ENCODE measurements around the gene CDH4.

Gene CDH4

GRCh38 chr20:61678437-61678836 is 426.4 kb downstream of the CDH4 start:
- Histone ChIP-seq H3K9me3 (ENCODE audit: control insufficient read depth, insufficient read depth, low read length) (no peaks in the 10 kb centered on the region), H3K4me3 (ENCODE audit: low read depth, low read length) (no peak overlapping the region), H3K27me3 (ENCODE audit: control insufficient read depth, insufficient read depth, low read length) (no peaks in the 10 kb centered on the region), H3K36me3 (ENCODE audit: control insufficient read depth, insufficient read depth, low read length) (no peaks in the 10 kb centered on the region), H3K9ac (ENCODE audit: low read depth, low read length) (no peak overlapping the region), H3K4me1 (ENCODE audit: control insufficient read depth, insufficient read depth, low read length) (peaks cover 2% of the 10 kb centered on the region)

GRCh38 chr20:61679473-61679872 is 427.4 kb downstream of the CDH4 start:
- Histone ChIP-seq H3K9me3 (ENCODE audit: control insufficient read depth, insufficient read depth, low read length) (no peaks in the 10 kb centered on the region), H3K4me3 (ENCODE audit: low read depth, low read length) (no peak overlapping the region), H3K27me3 (ENCODE audit: control insufficient read depth, insufficient read depth, low read length) (no peaks in the 10 kb centered on the region), H3K36me3 (ENCODE audit: control insufficient read depth, insufficient read depth, low read length) (no peaks in the 10 kb centered on the region), H3K4me1 (ENCODE audit: control insufficient read depth, insufficient read depth, low read length) (peaks cover 2% of the 10 kb centered on the region), H3K9ac (ENCODE audit: low read depth, low read length) (no peak overlapping the region)

GRCh38 chr20:61680096-61680495 is 428.0 kb downstream of the CDH4 start:
- no peaks in the 10 kb centered on the region for H3K27me3 ChIP-seq (ENCODE audit: control insufficient read depth, insufficient read depth, low read length)
- no peak overlapping the region for H3K4me3 ChIP-seq (ENCODE audit: low read depth, low read length)
- no peaks in the 10 kb centered on the region for H3K36me3 ChIP-seq (ENCODE audit: control insufficient read depth, insufficient read depth, low read length)
- peaks cover 2% of the 10 kb centered on the region for H3K4me1 ChIP-seq (ENCODE audit: control insufficient read depth, insufficient read depth, low read length)
- H3K9me3 ChIP-seq (ENCODE audit: control insufficient read depth, insufficient read depth, low read length), result no peaks in the 10 kb centered on the region
- H3K9ac ChIP-seq (ENCODE audit: low read depth, low read length), result no peak overlapping the region

- Histone ChIP-seq H3K27me3 (ENCODE audit: control insufficient read depth, insufficient read depth, low read length) (no peaks in the 10 kb centered on the region), H3K4me3 (ENCODE audit: low read depth, low read length) (no peak overlapping the region), H3K4me1 (ENCODE audit: control insufficient read depth, insufficient read depth, low read length) (no peaks in the 10 kb centered on the region), H3K9ac (ENCODE audit: low read depth, low read length) (no peak overlapping the region), H3K9me3 (ENCODE audit: control insufficient read depth, insufficient read depth, low read length) (no peaks in the 10 kb centered on the region), H3K36me3 (ENCODE audit: control insufficient read depth, insufficient read depth, low read length) (no peaks in the 10 kb centered on the region)
Observed at GRCh38 chr20:61682114-61682995, 430.3 kb downstream of the CDH4 start.

GRCh38 chr20:61682996-61683681 is 431.1 kb downstream of the CDH4 start:
- Histone ChIP-seq H3K4me3 (ENCODE audit: low read depth, low read length) (no peak overlapping the region), H3K9me3 (ENCODE audit: control insufficient read depth, insufficient read depth, low read length) (no peaks in the 10 kb centered on the region), H3K4me1 (ENCODE audit: control insufficient read depth, insufficient read depth, low read length) (no peaks in the 10 kb centered on the region), H3K36me3 (ENCODE audit: control insufficient read depth, insufficient read depth, low read length) (no peaks in the 10 kb centered on the region), H3K9ac (ENCODE audit: low read depth, low read length) (no peak overlapping the region), H3K27me3 (ENCODE audit: control insufficient read depth, insufficient read depth, low read length) (no peaks in the 10 kb centered on the region)

GRCh38 chr20:61683721-61684120 is 431.7 kb downstream of the CDH4 start:
- H3K9ac ChIP-seq (ENCODE audit: low read depth, low read length), result no peak overlapping the region
- no peaks in the 10 kb centered on the region for H3K27me3 ChIP-seq (ENCODE audit: control insufficient read depth, insufficient read depth, low read length)
- H3K9me3 ChIP-seq (ENCODE audit: control insufficient read depth, insufficient read depth, low read length), result no peaks in the 10 kb centered on the region
- H3K4me3 ChIP-seq (ENCODE audit: low read depth, low read length), result no peak overlapping the region
- no peaks in the 10 kb centered on the region for H3K36me3 ChIP-seq (ENCODE audit: control insufficient read depth, insufficient read depth, low read length)
- no peaks in the 10 kb centered on the region for H3K4me1 ChIP-seq (ENCODE audit: control insufficient read depth, insufficient read depth, low read length)

GRCh38 chr20:61684136-61684535 is 432.1 kb downstream of the CDH4 start:
- no peaks in the 10 kb centered on the region for H3K4me1 ChIP-seq (ENCODE audit: control insufficient read depth, insufficient read depth, low read length)
- H3K27me3 ChIP-seq (ENCODE audit: control insufficient read depth, insufficient read depth, low read length), result no peaks in the 10 kb centered on the region

GRCh38 chr20:61684583-61685235 is 432.6 kb downstream of the CDH4 start:
- H3K36me3 ChIP-seq (ENCODE audit: control insufficient read depth, insufficient read depth, low read length), result no peaks in the 10 kb centered on the region
- H3K27me3 ChIP-seq (ENCODE audit: control insufficient read depth, insufficient read depth, low read length), result no peaks in the 10 kb centered on the region
- H3K4me1 ChIP-seq (ENCODE audit: control insufficient read depth, insufficient read depth, low read length), result no peaks in the 10 kb centered on the region

More at GRCh38 chr20:61684136-61684535, 432.1 kb downstream of the CDH4 start:
- no peaks in the 10 kb centered on the region for H3K36me3 ChIP-seq (ENCODE audit: control insufficient read depth, insufficient read depth, low read length)
- H3K4me3 ChIP-seq (ENCODE audit: low read depth, low read length), result no peak overlapping the region
- H3K9me3 ChIP-seq (ENCODE audit: control insufficient read depth, insufficient read depth, low read length), result no peaks in the 10 kb centered on the region
- H3K9ac ChIP-seq (ENCODE audit: low read depth, low read length), result no peak overlapping the region

GRCh38 chr20:61685462-61685861 is 433.4 kb downstream of the CDH4 start:
- H3K4me3 ChIP-seq (ENCODE audit: low read depth, low read length), result no peak overlapping the region
- no peaks in the 10 kb centered on the region for H3K4me1 ChIP-seq (ENCODE audit: control insufficient read depth, insufficient read depth, low read length)
- no peak overlapping the region for H3K9ac ChIP-seq (ENCODE audit: low read depth, low read length)
- H3K27me3 ChIP-seq (ENCODE audit: control insufficient read depth, insufficient read depth, low read length), result no peaks in the 10 kb centered on the region
- H3K9me3 ChIP-seq (ENCODE audit: control insufficient read depth, insufficient read depth, low read length), result no peaks in the 10 kb centered on the region
- no peaks in the 10 kb centered on the region for H3K36me3 ChIP-seq (ENCODE audit: control insufficient read depth, insufficient read depth, low read length)

More at GRCh38 chr20:61684583-61685235, 432.6 kb downstream of the CDH4 start:
- Histone ChIP-seq H3K4me3 (ENCODE audit: low read depth, low read length) (no peak overlapping the region), H3K9ac (ENCODE audit: low read depth, low read length) (no peak overlapping the region), H3K9me3 (ENCODE audit: control insufficient read depth, insufficient read depth, low read length) (no peaks in the 10 kb centered on the region)

- no peak overlapping the region for H3K4me3 ChIP-seq (ENCODE audit: low read depth, low read length)
- no peak overlapping the region for H3K9ac ChIP-seq (ENCODE audit: low read depth, low read length)
- H3K27me3 ChIP-seq (ENCODE audit: control insufficient read depth, insufficient read depth, low read length), result no peaks in the 10 kb centered on the region
- H3K4me1 ChIP-seq (ENCODE audit: control insufficient read depth, insufficient read depth, low read length), result no peaks in the 10 kb centered on the region
- H3K9me3 ChIP-seq (ENCODE audit: control insufficient read depth, insufficient read depth, low read length), result no peaks in the 10 kb centered on the region
- H3K36me3 ChIP-seq (ENCODE audit: control insufficient read depth, insufficient read depth, low read length), result no peaks in the 10 kb centered on the region
Observed at GRCh38 chr20:61686051-61686936, 434.2 kb downstream of the CDH4 start.

- Histone ChIP-seq H3K4me1 (ENCODE audit: control insufficient read depth, insufficient read depth, low read length) (no peaks in the 10 kb centered on the region), H3K9ac (ENCODE audit: low read depth, low read length) (no peak overlapping the region), H3K4me3 (ENCODE audit: low read depth, low read length) (no peak overlapping the region), H3K36me3 (ENCODE audit: control insufficient read depth, insufficient read depth, low read length) (no peaks in the 10 kb centered on the region), H3K27me3 (ENCODE audit: control insufficient read depth, insufficient read depth, low read length) (no peaks in the 10 kb centered on the region), H3K9me3 (ENCODE audit: control insufficient read depth, insufficient read depth, low read length) (no peaks in the 10 kb centered on the region)
Observed at GRCh38 chr20:61688411-61688810, 436.4 kb downstream of the CDH4 start.
